ENCODE results near the gene ABCC1.

The ABCC1 gene

GRCh38 chr16:15963307-15963910 lies 14.0 kb downstream of the ABCC1 start:
- Histone ChIP-seq H3K27ac (ENCODE audit: low read depth, low read length) (no peak overlapping the region), H3K4me2 (ENCODE audit: low read depth, low read length, poor library complexity, severe bottlenecking) (no peak overlapping the region), H3F3A (ENCODE audit: insufficient read depth) (peaks cover 11% of the 10 kb centered on the region; the same call in 1 of the 2 replicates)

GRCh38 chr16:15966420-15966819 lies 17.0 kb downstream of the ABCC1 start:
- Histone ChIP-seq H3K9ac (ENCODE audit: low read length) (no peak overlapping the region), H2AFZ (ENCODE audit: low read depth, low read length, severe bottlenecking) (no peak overlapping the region), H3K9me3 (ENCODE audit: insufficient read depth, low read length) (0 out of 2 replicates have a peak, but pooled peaks cover 15% of the 10 kb centered on the region), H3K27me3 (ENCODE audit: low read length) (no peaks in the 10 kb centered on the region), H3K36me3 (ENCODE audit: low read length) (peaks cover 17% of the 10 kb centered on the region; the same call in 1 of the 2 replicates), H3K4me3 (ENCODE audit: insufficient read depth, low read length, poor library complexity, severe bottlenecking) (no peak overlapping the region), H3K27ac (ENCODE audit: low read depth, low read length) (no peak overlapping the region), H3K4me2 (ENCODE audit: low read depth, low read length, poor library complexity, severe bottlenecking) (no peak overlapping the region), H4K20me1 (ENCODE audit: low read depth, low read length) (no peaks in the 10 kb centered on the region), H3F3A (ENCODE audit: insufficient read depth) (no peaks in the 10 kb centered on the region; the same call in 1 of the 2 replicates), H3K9me2 (replicated peaks; ENCODE audit: insufficient read depth, low read length) (no peaks in the 10 kb centered on the region), H3K79me2 (ENCODE audit: insufficient read depth, low read length) (peaks cover 95% of the 10 kb centered on the region)
- TF ChIP-seq CTCF (IDR thresholded peaks at IDR 0.05; ENCODE audit: insufficient read depth, low read length, poor library complexity, severe bottlenecking) (no peak), EZH2phosphoT487 (conservative IDR thresholded peaks at IDR 0.05; ENCODE audit: low read length) (no peak)

More at GRCh38 chr16:15963307-15963910, 14.0 kb downstream of the ABCC1 start:
- no peak overlapping the region for H3K4me3 ChIP-seq (ENCODE audit: insufficient read depth, low read length, poor library complexity, severe bottlenecking)
- no peaks in the 10 kb centered on the region for H3K27me3 ChIP-seq (ENCODE audit: low read length)
- H2AFZ ChIP-seq (ENCODE audit: low read depth, low read length, severe bottlenecking): no peak overlapping the region
- no peak for TF ChIP-seq CTCF (IDR thresholded peaks at IDR 0.05; ENCODE audit: insufficient read depth, low read length, poor library complexity, severe bottlenecking)
- no peak for TF ChIP-seq EZH2phosphoT487 (conservative IDR thresholded peaks at IDR 0.05; ENCODE audit: low read length)
- H3K9me2 ChIP-seq (replicated peaks; ENCODE audit: insufficient read depth, low read length): no peaks in the 10 kb centered on the region
- H3K36me3 ChIP-seq (ENCODE audit: low read length): peaks cover 10% of the 10 kb centered on the region; the same call in 1 of the 2 replicates
- no peak overlapping the region for H3K9ac ChIP-seq (ENCODE audit: low read length)
- 0 out of 2 replicates have a peak, but pooled peaks cover 11% of the 10 kb centered on the region for H3K9me3 ChIP-seq (ENCODE audit: insufficient read depth, low read length)
- peaks cover 3% of the 10 kb centered on the region; the same call in 1 of the 2 replicates for H4K20me1 ChIP-seq (ENCODE audit: low read depth, low read length)
- peaks cover 97% of the 10 kb centered on the region for H3K79me2 ChIP-seq (ENCODE audit: insufficient read depth, low read length)

DNA sequence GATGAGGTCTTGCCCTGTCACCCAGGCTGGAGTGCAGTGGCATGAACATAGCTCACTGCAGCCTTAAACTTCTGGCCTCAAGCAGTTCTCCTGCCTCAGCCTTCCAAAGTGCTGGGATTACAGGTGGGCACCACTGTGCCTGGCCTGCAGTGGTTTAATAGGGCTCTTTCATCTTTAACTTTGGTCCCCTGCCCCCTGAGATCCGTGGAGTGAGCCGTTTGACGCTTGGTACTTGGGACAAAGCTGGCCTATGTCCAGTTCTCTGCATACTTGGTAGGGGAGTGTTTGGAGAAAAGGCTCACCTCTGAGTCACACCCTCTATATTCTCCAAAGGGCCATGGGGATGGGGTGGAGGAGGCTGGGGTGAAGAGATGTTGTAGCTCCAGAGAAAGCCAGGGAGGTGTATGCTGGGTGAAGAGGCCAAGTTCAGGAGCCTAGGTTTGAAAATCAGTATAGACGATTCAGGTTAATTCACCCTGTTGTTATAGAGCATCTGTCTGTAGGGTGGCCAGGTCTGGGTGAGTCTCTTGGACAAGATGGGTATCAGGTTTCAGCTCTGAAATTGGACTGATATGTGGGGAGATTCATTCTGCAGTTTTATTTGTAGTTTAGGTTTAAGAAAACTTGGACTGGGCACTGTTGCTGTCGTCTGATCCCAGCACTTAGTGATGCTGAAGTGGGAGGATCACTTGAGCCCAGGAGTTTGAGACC lies 17.6 kb downstream of the ABCC1 start:
- no peak overlapping the region for H3K9ac ChIP-seq (ENCODE audit: low read length)
- no peak overlapping the region for H3K4me3 ChIP-seq (ENCODE audit: insufficient read depth, low read length, poor library complexity, severe bottlenecking)
- no peak overlapping the region for H3K4me2 ChIP-seq (ENCODE audit: low read depth, low read length, poor library complexity, severe bottlenecking)
- peaks cover 15% of the 10 kb centered on the region; the same call in 1 of the 2 replicates for H3K9me3 ChIP-seq (ENCODE audit: insufficient read depth, low read length)
- peaks cover 15% of the 10 kb centered on the region; the same call in 1 of the 2 replicates for H3K36me3 ChIP-seq (ENCODE audit: low read length)
- H3K27ac ChIP-seq (ENCODE audit: low read depth, low read length): no peak overlapping the region
- no peaks in the 10 kb centered on the region; the same call in 1 of the 2 replicates for H3F3A ChIP-seq (ENCODE audit: insufficient read depth)
- H3K9me2 ChIP-seq (replicated peaks; ENCODE audit: insufficient read depth, low read length): no peaks in the 10 kb centered on the region
- H3K79me2 ChIP-seq (ENCODE audit: insufficient read depth, low read length): peaks cover 95% of the 10 kb centered on the region
- TF ChIP-seq EZH2phosphoT487 (conservative IDR thresholded peaks at IDR 0.05; ENCODE audit: low read length): no peak
- TF ChIP-seq CTCF (IDR thresholded peaks at IDR 0.05; ENCODE audit: insufficient read depth, low read length, poor library complexity, severe bottlenecking): no peak
- H4K20me1 ChIP-seq (ENCODE audit: low read depth, low read length): no peaks in the 10 kb centered on the region
- no peak overlapping the region for H2AFZ ChIP-seq (ENCODE audit: low read depth, low read length, severe bottlenecking)
- no peaks in the 10 kb centered on the region for H3K27me3 ChIP-seq (ENCODE audit: low read length)

Measured in SU-DHL-6 (cell line).